Epithelial cell of esophagus (primary cell): Measurements from ENCODE around the gene CUBN.
A peak's percentile ranks its signal among the peaks of the same experiment; 100 is the strongest.

Experiments
- DNase-seq: peaks from one replicate; pipeline ENCODE4 v3.0.0; 2010; ENCODE audit warnings: low read depth
- H3K4me3 ChIP-seq: 2 replicates; pipeline ENCODE4 v1.5.1; 2011; ENCODE audit warnings: mild to moderate bottlenecking, low read length, control low read depth
- CTCF ChIP-seq: IDR thresholded peaks from 2 replicates; pipeline ENCODE4 v1.5.1; 2011; ENCODE audit warnings: low read depth, mild to moderate bottlenecking, low read length, control low read depth, inconsistent platforms; ENCODE audit not compliant: insufficient read depth; ENCODE audit errors: missing control alignments

The CUBN gene

GRCh38 chr10:17066000-17066399 is 63.6 kb downstream of the CUBN start:
- no peak overlapping the region for H3K4me3 ChIP-seq
- DNase-seq = no peak
- no peak for TF ChIP-seq CTCF

DNA sequence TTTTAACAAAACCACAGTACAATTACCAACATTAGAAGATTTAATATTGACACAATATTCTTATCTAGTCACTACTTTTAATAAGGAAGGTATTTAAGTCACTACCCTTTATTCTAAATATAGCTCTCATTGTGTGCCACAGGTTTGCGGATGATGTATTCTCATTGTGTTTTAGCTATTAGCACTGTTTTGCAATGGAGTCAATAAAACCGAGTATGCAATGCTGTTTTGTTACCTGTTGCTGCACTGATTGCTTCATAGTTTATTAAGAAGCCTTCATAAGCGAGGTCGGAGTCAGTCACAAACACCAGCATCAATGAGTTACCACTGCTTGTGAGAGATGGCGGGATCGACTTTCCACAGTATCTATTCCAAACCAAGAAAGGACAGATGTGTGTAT is 64.3 kb downstream of the CUBN start:
- H3K4me3 ChIP-seq = no peak overlapping the region
- TF ChIP-seq CTCF = no peak
- no peak for DNase-seq

- no peak for TF ChIP-seq CTCF
- no peak overlapping the region for H3K4me3 ChIP-seq
- no peak for DNase-seq
Measured at GRCh38 chr10:17064435-17064834, 65.2 kb downstream of the CUBN start.

- TF ChIP-seq CTCF = no peak
- H3K4me3 ChIP-seq = no peak overlapping the region
- DNase-seq = peak; percentile 95
Measured at GRCh38 chr10:17062955-17063484, 66.6 kb downstream of the CUBN start.

DNA sequence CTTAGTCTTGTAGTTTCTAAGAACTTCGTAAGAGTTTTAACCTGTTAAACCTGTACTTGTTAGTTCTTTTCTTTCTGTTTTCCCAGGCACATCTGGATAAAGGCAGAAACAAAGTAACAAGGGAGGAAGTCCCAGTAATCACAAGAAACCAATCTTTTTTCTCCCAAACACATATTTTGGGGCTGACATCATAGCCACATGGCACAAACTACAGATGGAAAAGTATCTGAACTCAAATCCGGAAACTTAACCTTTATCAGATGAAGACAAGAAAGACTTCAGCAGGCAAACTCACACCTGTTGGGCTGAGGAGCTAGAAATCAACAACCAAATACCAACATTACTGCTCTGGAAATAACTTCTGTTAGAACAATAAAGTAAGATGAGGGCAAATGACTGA is 67.1 kb downstream of the CUBN start:
- no peak overlapping the region for H3K4me3 ChIP-seq
- TF ChIP-seq CTCF = no peak
- peak; percentile 63 for DNase-seq

GRCh38 chr10:17062009-17062408 is 67.6 kb downstream of the CUBN start:
- H3K4me3 ChIP-seq = no peak overlapping the region
- peak; percentile 77 for DNase-seq
- TF ChIP-seq CTCF = no peak

- H3K4me3 ChIP-seq = no peak overlapping the region
- no peak for TF ChIP-seq CTCF
- DNase-seq = no peak
Measured at GRCh38 chr10:17061418-17061817, 68.2 kb downstream of the CUBN start.
